Central memory CD8-positive, alpha-beta T cell (primary cell): ENCODE data around the gene STAT5B.

Source experiments
- ATAC-seq: fragments of 150-1000 bp; cut with Tn5 transposase; replicated peaks from 2 replicates; pipeline ENCODE4 v1.10.0; 2022; ENCODE audit warnings: mild to moderate bottlenecking, moderate FRiP score, moderate number of reproducible peaks; ENCODE audit not compliant: poor library complexity, severe bottlenecking; ENCODE audit errors: extremely low read depth
- DNase-seq, 2 donors: peaks; one replicate each; pipeline ENCODE4 v3.0.0; 2021; ENCODE audit warnings: low spot score in 2 of 2
- H3K27ac Mint-ChIP-seq: one replicate; pipeline ENCODE4 v1.8.0; 2022; ENCODE audit warnings: low read depth, mild to moderate bottlenecking, moderate library complexity, mixed read lengths
- H3K27me3 Mint-ChIP-seq: one replicate; pipeline ENCODE4 v1.8.0; 2022; ENCODE audit warnings: mixed read lengths
- H3K36me3 Mint-ChIP-seq: one replicate; pipeline ENCODE4 v1.8.0; 2022; ENCODE audit warnings: mild to moderate bottlenecking, moderate library complexity, mixed read lengths; ENCODE audit not compliant: insufficient read depth
- H3K4me1 Mint-ChIP-seq: one replicate; pipeline ENCODE4 v1.8.0; 2022; ENCODE audit warnings: mixed read lengths
- H3K4me3 Mint-ChIP-seq: one replicate; pipeline ENCODE4 v1.8.0; 2022; ENCODE audit warnings: mild to moderate bottlenecking, moderate library complexity, mixed read lengths
- H3K9me3 Mint-ChIP-seq: one replicate; pipeline ENCODE4 v1.8.0; 2022; ENCODE audit warnings: mixed read lengths

STAT5B gene

GRCh38 chr17:42202159-42202558 is 74.0 kb downstream of the STAT5B start:
- H3K27ac Mint-ChIP-seq = no peak overlapping the region
- ATAC-seq = no peak

GRCh38 chr17:42201458-42201772 is 74.8 kb downstream of the STAT5B start:
- peaks cover 52% of the 10 kb centered on the region for H3K36me3 Mint-ChIP-seq
- H3K4me3 Mint-ChIP-seq = no peak overlapping the region
- H3K9me3 Mint-ChIP-seq = no peaks in the 10 kb centered on the region
- DNase-seq (no peak), ATAC-seq (no peak)
- no peak overlapping the region for H3K27ac Mint-ChIP-seq
- no peaks in the 10 kb centered on the region for H3K27me3 Mint-ChIP-seq
- no peaks in the 10 kb centered on the region for H3K4me1 Mint-ChIP-seq

More at GRCh38 chr17:42202159-42202558, 74.0 kb downstream of the STAT5B start:
- DNase-seq = no peak
- Mint-ChIP-seq H3K4me1 (no peaks in the 10 kb centered on the region), H3K9me3 (no peaks in the 10 kb centered on the region), H3K27me3 (no peaks in the 10 kb centered on the region), H3K4me3 (no peak overlapping the region), H3K36me3 (peaks cover 59% of the 10 kb centered on the region)

DNA sequence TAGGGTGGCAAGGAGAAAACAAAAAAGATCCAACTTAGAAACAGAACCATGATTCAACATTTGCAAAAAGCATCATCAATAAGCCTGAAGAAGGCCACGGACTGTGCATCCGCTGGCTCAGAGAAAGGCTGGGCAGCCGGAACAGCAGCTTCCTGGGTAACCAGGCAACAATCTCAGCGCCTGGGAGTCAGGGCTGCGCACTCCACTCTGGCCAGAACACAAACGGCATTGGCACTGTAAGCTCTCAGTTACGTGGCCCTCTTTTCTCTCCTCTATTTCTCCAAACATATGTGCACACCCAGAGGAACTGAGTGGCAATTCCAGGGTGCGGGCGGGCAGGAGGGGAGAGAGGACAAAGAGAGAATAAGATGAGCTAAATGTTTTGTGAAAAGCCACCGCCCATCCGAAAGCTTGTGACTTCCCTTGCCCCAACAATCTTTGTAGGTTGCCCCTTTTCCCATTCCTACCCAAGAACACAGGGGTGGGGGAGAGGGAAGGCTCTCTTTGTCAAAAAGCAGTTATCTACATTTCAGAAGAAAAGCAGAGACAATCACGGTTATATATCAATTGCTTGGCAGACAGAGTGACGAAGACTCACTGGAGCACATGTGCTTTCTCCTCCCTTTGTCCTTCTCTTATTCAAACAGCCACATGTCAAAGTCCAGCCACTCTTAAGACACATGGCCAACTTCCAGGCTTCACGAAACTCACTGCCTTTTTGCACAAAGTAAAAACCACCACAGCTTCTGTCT is 75.3 kb downstream of the STAT5B start:
- peaks cover 47% of the 10 kb centered on the region for H3K36me3 Mint-ChIP-seq

GRCh38 chr17:42199416-42200011 is 76.7 kb downstream of the STAT5B start:
- H3K4me3 Mint-ChIP-seq = no peak overlapping the region
- no peak overlapping the region for H3K27ac Mint-ChIP-seq
- peaks cover 36% of the 10 kb centered on the region for H3K36me3 Mint-ChIP-seq
- peaks cover 2% of the 10 kb centered on the region for H3K4me1 Mint-ChIP-seq
- H3K9me3 Mint-ChIP-seq = no peaks in the 10 kb centered on the region
- DNase-seq (no peak), ATAC-seq (no peak)
- no peaks in the 10 kb centered on the region for H3K27me3 Mint-ChIP-seq

More for the DNA sequence above, 75.3 kb downstream of the STAT5B start:
- ATAC-seq = no peak
- Mint-ChIP-seq H3K4me1 (no peaks in the 10 kb centered on the region), H3K27me3 (no peaks in the 10 kb centered on the region), H3K4me3 (no peak overlapping the region), H3K9me3 (no peaks in the 10 kb centered on the region), H3K27ac (no peak overlapping the region)
- no peak for DNase-seq

DNA sequence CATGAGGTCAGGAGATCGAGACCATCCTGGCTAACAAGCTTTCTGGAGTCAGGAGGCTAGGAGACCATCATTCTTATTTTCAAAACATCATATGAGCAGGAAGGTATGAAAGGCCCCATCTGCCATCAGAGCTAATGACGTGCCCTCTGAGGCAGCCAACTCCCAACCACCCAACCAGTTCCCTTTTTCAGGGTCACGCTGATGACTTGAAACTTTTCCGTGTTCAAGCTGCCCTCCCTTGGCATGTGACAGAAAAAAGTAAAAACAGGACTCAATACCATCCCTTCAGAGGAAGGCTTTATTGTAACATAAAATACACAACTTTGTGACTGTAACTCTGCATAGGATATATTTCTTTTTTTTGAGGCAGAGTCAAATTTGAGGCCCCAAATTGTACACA is 77.3 kb downstream of the STAT5B start:
- Mint-ChIP-seq H3K4me3 (no peak overlapping the region), H3K36me3 (peaks cover 37% of the 10 kb centered on the region), H3K9me3 (no peaks in the 10 kb centered on the region), H3K27ac (no peak overlapping the region), H3K4me1 (peaks cover 8% of the 10 kb centered on the region), H3K27me3 (no peaks in the 10 kb centered on the region)
- DNase-seq (no peak), ATAC-seq (no peak)

- Mint-ChIP-seq H3K9me3 (no peaks in the 10 kb centered on the region), H3K4me3 (no peak overlapping the region), H3K4me1 (peaks cover 21% of the 10 kb centered on the region), H3K27me3 (no peaks in the 10 kb centered on the region), H3K27ac (no peak overlapping the region), H3K36me3 (peaks cover 28% of the 10 kb centered on the region)
- no peak for ATAC-seq
- DNase-seq = no peak
Measured at GRCh38 chr17:42197564-42198156, 78.5 kb downstream of the STAT5B start.

- ATAC-seq (peak; percentile 97), DNase-seq (peak; percentile 51 to 58)
- Mint-ChIP-seq H3K27me3 (no peaks in the 10 kb centered on the region), H3K27ac (peak within 1 kb of the TSS; percentile 97), H3K36me3 (peaks cover 12% of the 10 kb centered on the region), H3K4me1 (peaks cover 28% of the 10 kb centered on the region), H3K4me3 (peak within 1 kb of the TSS; percentile 99), H3K9me3 (no peaks in the 10 kb centered on the region)
Measured at GRCh38 chr17:42193969-42194899, 82.0 kb downstream of the STAT5B start, which contains the start of gene GHDC. TSS of gene GHDC (minus strand) at chr17:42194494. CDS start at chr17:42193581, 913 bp downstream.

GRCh38 chr17:42193216-42193968 is 82.8 kb downstream of the STAT5B start:
- Mint-ChIP-seq H3K36me3 (peaks cover 9% of the 10 kb centered on the region), H3K4me1 (peaks cover 28% of the 10 kb centered on the region), H3K4me3 (peak overlapping the region; percentile 99), H3K27ac (peak overlapping the region; percentile 97), H3K27me3 (no peaks in the 10 kb centered on the region), H3K9me3 (no peaks in the 10 kb centered on the region)
- ATAC-seq (no peak), DNase-seq (no peak)

GRCh38 chr17:42192189-42193126 is 83.7 kb downstream of the STAT5B start:
- Mint-ChIP-seq H3K27ac (no peak overlapping the region), H3K27me3 (no peaks in the 10 kb centered on the region), H3K36me3 (peaks cover 9% of the 10 kb centered on the region), H3K9me3 (no peaks in the 10 kb centered on the region), H3K4me1 (peaks cover 28% of the 10 kb centered on the region), H3K4me3 (peak overlapping the region; percentile 99)
- no peak for ATAC-seq
- DNase-seq = no peak

DNA sequence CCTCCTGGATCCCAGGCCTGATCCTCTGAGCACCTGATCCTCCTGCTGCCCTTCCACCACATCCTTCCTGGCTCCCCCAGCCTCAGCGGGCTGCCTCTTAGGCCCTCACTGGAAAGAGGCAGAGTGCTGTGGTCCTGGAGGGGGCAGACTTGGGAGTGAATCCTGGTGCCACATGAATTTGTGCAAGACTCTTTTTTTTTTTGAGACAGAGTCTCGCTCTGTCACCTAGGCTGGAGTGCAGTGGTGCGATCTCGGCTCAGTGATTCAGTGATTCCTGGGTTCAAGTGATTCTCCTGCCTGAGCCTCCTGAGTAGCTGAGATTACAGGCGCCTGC is 84.9 kb downstream of the STAT5B start:
- peaks cover 9% of the 10 kb centered on the region for H3K36me3 Mint-ChIP-seq

More for the DNA sequence above, 84.9 kb downstream of the STAT5B start:
- no peak overlapping the region for H3K4me3 Mint-ChIP-seq
- H3K4me1 Mint-ChIP-seq = peaks cover 28% of the 10 kb centered on the region
- DNase-seq (no peak), ATAC-seq (no peak)
- H3K27me3 Mint-ChIP-seq = no peaks in the 10 kb centered on the region
- H3K27ac Mint-ChIP-seq = no peak overlapping the region
- H3K9me3 Mint-ChIP-seq = no peaks in the 10 kb centered on the region
